ENCODE results near the gene PRKCA.

Gene PRKCA

DNA sequence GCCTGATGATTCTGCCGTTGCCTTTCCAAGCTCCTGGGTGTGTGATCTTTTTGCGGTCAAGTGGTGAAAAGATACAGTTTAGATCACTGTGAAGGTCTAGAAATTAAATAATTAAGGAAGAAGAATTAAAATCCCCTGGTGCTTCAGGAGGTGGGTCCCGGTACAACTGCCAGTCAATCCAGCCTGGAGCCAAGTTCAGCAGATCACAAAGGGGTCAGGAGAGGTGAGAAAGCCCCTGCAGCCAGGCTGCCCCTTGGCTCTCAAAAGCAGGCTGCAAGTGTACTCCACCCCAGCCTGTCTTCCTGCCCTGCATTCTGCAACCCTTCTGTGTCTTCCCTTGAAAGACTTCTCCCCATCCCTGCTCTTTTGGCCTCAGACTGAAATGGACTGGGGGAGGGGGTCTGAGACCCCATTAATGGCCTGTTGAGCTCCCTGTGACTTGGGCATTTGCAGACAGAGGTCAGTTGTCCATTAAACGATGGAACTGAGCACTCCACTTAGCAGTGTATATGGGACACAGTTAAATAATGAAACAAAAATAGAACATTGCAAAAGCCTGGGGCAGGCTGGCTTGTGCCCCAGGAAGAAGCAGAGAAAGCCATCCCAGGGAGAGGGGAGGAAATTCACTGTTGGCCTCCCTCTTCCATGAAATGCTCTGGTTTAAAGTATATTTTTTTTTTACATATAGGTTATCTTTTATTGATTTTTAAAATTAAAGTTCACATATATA, 547.6 kb downstream of the PRKCA start:
- no peak for ATAC-seq
- TF ChIP-seq CSDC2 (CRISPR knock-in tag; IDR thresholded peaks at IDR 0.05) (no peak), ZC3H10 (CRISPR knock-in tag; IDR thresholded peaks at IDR 0.05) (no peak), ARNTL (CRISPR knock-in tag; IDR thresholded peaks at IDR 0.05; ENCODE audit: borderline replicate concordance, low read depth) (no peak), CREB5 (CRISPR knock-in tag; IDR thresholded peaks at IDR 0.05; ENCODE audit: low read depth) (no peak)

DNA sequence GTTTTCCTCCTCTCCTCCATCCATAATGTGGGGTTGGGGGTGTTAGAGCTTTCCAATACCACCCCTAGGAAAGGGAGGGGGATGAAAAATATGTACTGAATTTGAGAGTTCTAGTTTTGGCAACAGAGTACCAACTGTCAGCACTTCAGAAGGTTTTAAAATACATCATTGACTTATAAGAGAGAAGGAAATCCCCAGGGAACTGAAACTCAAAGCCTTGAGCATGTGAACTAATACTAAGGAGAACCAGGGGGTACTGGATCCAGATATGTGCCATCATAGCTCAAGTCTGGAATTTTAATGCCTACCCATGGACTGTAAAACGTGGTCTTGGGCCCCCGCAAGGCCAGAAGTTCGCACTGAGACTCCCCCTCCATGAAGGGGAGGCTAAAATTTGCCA, 548.3 kb downstream of the PRKCA start:
- no peak for TF ChIP-seq ZFP30 (CRISPR knock-in tag; IDR thresholded peaks at IDR 0.05)
- TF ChIP-seq CSRNP3 (CRISPR knock-in tag; IDR thresholded peaks at IDR 0.05): no peak
- TF ChIP-seq TOX (CRISPR knock-in tag; IDR thresholded peaks at IDR 0.05; ENCODE audit: borderline replicate concordance): no peak
- no peak for TF ChIP-seq ISL1 (CRISPR knock-in tag; IDR thresholded peaks at IDR 0.05)
- TF ChIP-seq PPARA (CRISPR knock-in tag; IDR thresholded peaks at IDR 0.05; ENCODE audit: borderline replicate concordance): no peak
- TF ChIP-seq, protein P1, sequence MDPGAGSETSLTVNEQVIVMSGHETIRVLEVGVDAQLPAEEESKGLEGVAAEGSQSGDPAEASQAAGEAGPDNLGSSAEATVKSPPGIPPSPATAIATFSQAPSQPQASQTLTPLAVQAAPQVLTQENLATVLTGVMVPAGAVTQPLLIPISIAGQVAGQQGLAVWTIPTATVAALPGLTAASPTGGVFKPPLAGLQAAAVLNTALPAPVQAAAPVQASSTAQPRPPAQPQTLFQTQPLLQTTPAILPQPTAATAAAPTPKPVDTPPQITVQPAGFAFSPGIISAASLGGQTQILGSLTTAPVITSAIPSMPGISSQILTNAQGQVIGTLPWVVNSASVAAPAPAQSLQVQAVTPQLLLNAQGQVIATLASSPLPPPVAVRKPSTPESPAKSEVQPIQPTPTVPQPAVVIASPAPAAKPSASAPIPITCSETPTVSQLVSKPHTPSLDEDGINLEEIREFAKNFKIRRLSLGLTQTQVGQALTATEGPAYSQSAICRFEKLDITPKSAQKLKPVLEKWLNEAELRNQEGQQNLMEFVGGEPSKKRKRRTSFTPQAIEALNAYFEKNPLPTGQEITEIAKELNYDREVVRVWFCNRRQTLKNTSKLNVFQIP (CRISPR knock-in tag; IDR thresholded peaks at IDR 0.05; ENCODE audit: borderline replicate concordance, low read depth): no peak
- no peak for TF ChIP-seq CSDC2 (CRISPR knock-in tag; IDR thresholded peaks at IDR 0.05)
- TF ChIP-seq ZNF8 (CRISPR knock-in tag; IDR thresholded peaks at IDR 0.05): no peak
- TF ChIP-seq TSHZ2 (CRISPR knock-in tag; IDR thresholded peaks at IDR 0.05): no peak
- TF ChIP-seq CREB5 (CRISPR knock-in tag; IDR thresholded peaks at IDR 0.05; ENCODE audit: low read depth): no peak
- TF ChIP-seq ZNF565 (CRISPR knock-in tag; conservative IDR thresholded peaks at IDR 0.05; ENCODE audit: low read depth): no peak
- TF ChIP-seq BACH2 (CRISPR knock-in tag; IDR thresholded peaks at IDR 0.05; ENCODE audit: borderline replicate concordance): no peak
- TF ChIP-seq ESRRG (CRISPR knock-in tag; IDR thresholded peaks at IDR 0.05): no peak
- no peak for ATAC-seq

DNA sequence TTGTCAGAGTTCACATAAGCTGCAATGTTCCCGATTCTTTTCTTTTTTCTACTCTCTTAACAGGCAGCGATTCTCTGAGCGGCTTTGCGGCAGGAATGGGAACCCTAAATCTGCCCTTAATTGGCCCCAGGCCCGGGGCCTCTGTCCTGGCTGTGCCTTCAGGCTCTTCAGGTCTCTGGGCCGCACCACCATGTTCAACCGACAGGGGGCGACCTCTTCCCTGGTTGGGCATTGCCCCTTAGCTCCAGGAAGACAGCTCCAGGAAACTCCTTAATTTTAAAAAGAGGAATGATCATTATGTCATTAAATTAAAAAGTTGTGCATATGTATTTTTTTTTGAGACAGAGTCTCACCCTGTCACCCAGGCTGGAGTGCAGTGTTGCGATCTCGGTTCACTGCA, 552.8 kb downstream of the PRKCA start:
- no peak for ATAC-seq
- TF ChIP-seq ARNTL (CRISPR knock-in tag; IDR thresholded peaks at IDR 0.05; ENCODE audit: borderline replicate concordance, low read depth): no peak
- no peak for TF ChIP-seq ZFP30 (CRISPR knock-in tag; IDR thresholded peaks at IDR 0.05)
- TF ChIP-seq ZNF70 (CRISPR knock-in tag; IDR thresholded peaks at IDR 0.05): no peak
- no peak for TF ChIP-seq TSHZ2 (CRISPR knock-in tag; IDR thresholded peaks at IDR 0.05)
- no peak for TF ChIP-seq SNAI2 (CRISPR knock-in tag; IDR thresholded peaks at IDR 0.05)
- no peak for TF ChIP-seq ZC3H10 (CRISPR knock-in tag; IDR thresholded peaks at IDR 0.05)
- TF ChIP-seq, protein P1 (CRISPR knock-in tag; IDR thresholded peaks at IDR 0.05; ENCODE audit: borderline replicate concordance, low read depth): no peak
- TF ChIP-seq BACH2 (CRISPR knock-in tag; IDR thresholded peaks at IDR 0.05; ENCODE audit: borderline replicate concordance): no peak
- TF ChIP-seq ZNF8 (CRISPR knock-in tag; IDR thresholded peaks at IDR 0.05): no peak
